Adipose tissue (tissue), 3 donors: ENCODE results near the gene TXNDC17. TPM values are rescaled to one million over a fixed set of nuclear protein-coding genes. Genes with fewer than 3 reads are reported as not detected.
"Not testable (repeated sequence)": the region's sequence is repeated elsewhere in the genome, so short reads cannot be mapped to it uniquely, and the experiment has no call there.

Experiments used
- H3K27ac ChIP-seq: one replicate; pipeline ENCODE4 v1.5.1; 2013; ENCODE audit warnings: low read depth, low read length
- WGBS, 3 donors: extraction: QIAGEN DNeasy Blood & Tissue Kit; methylation state at CpG; one replicate each; pipeline ENCODE4 v1.1.7; 2013; 5-methylcytosine and 5-hydroxymethylcytosine counted together
- polyA plus RNA-seq, 3 donors: library from polyadenylated mRNA; stranded (reverse); fragments of 200-250 nt; gene quantifications; one replicate each; pipeline ENCODE4 v1.2.3, GENCODE V29; 2013
- donor health status: healthy with polysubstance abuse.
- donor health status: Bipolar disorder and iron deficiency.
- donor health status: healthy.

Gene TXNDC17
- polyA plus RNA-seq, 3 donors, result 60.8 to 107 (median 103) TPM

- no peak overlapping the region for H3K27ac ChIP-seq
- 65 to 85% (median 76%) methylated on average over 11 of the region's 11 CpGs for WGBS, 3 donors
Observed at GRCh38 chr17:6675201-6675825, 34.5 kb downstream of the TXNDC17 start.

GRCh38 chr17:6676802-6677157 is 35.9 kb downstream of the TXNDC17 start:
- 62 to 77% (median 72%) methylated on average over 6 of the region's 6 CpGs for WGBS, 3 donors
- no peak overlapping the region for H3K27ac ChIP-seq

GRCh38 chr17:6677158-6677831 is 36.4 kb downstream of the TXNDC17 start:
- WGBS, 3 donors, result 36 to 53% (median 50%) methylated on average over 16 of the region's 16 CpGs
- no peak overlapping the region for H3K27ac ChIP-seq

GRCh38 chr17:6677946-6678345 is 37.1 kb downstream of the TXNDC17 start:
- WGBS, 3 donors, result 70 to 88% (median 75%) methylated on average over 6 to 7 of the region's 7 CpGs
- no peak overlapping the region for H3K27ac ChIP-seq

GRCh38 chr17:6679241-6679640 is 38.4 kb downstream of the TXNDC17 start:
- no peak overlapping the region for H3K27ac ChIP-seq
- WGBS, 3 donors, result 75 to 78% (median 76%) methylated on average over 6 of the region's 6 CpGs

- no peak overlapping the region for H3K27ac ChIP-seq
- 53 to 69% (median 67%) methylated on average over 4 of the region's 4 CpGs for WGBS, 3 donors
Observed at GRCh38 chr17:6681176-6681575, 40.3 kb downstream of the TXNDC17 start.

- WGBS, 3 donors, result 77 to 82% (median 79%) methylated on average over 5 of the region's 5 CpGs
- no peak overlapping the region for H3K27ac ChIP-seq
Observed at GRCh38 chr17:6681671-6682070, 40.8 kb downstream of the TXNDC17 start.

GRCh38 chr17:6682339-6682738 is 41.5 kb downstream of the TXNDC17 start:
- WGBS, 3 donors, result 87 to 96% (median 91%) methylated on average over 4 of the region's 4 CpGs
- H3K27ac ChIP-seq, result no peak overlapping the region

GRCh38 chr17:6683081-6683684 is 42.3 kb downstream of the TXNDC17 start:
- H3K27ac ChIP-seq, result no peak overlapping the region
- WGBS, 3 donors, result 44 to 88% (median 80%) methylated on average over 3 of the region's 3 CpGs

- WGBS, 3 donors, result 79 to 94% (median 81%) methylated on average over 3 of the region's 3 CpGs
- H3K27ac ChIP-seq, result no peak overlapping the region
Observed at GRCh38 chr17:6683730-6684459, 43.0 kb downstream of the TXNDC17 start.

- WGBS, 3 donors, result 65 to 86% (median 78%) methylated on average over 7 of the region's 7 CpGs
- H3K27ac ChIP-seq, result no peak overlapping the region
Observed at GRCh38 chr17:6684460-6684783, 43.6 kb downstream of the TXNDC17 start.

GRCh38 chr17:6684881-6685767 is 44.3 kb downstream of the TXNDC17 start:
- WGBS, 3 donors, result 83 to 87% (median 87%) methylated on average over 14 of the region's 14 CpGs
- no peak overlapping the region for H3K27ac ChIP-seq

GRCh38 chr17:6686026-6686425 is 45.2 kb downstream of the TXNDC17 start:
- H3K27ac ChIP-seq, result no peak overlapping the region
- WGBS, 3 donors, result 77 to 89% (median 82%) methylated on average over 4 of the region's 4 CpGs

GRCh38 chr17:6688944-6689343 is 48.1 kb downstream of the TXNDC17 start:
- 82 to 88% (median 85%) methylated on average over 9 of the region's 9 CpGs for WGBS, 3 donors
- no peak overlapping the region for H3K27ac ChIP-seq

- 81 to 86% (median 85%) methylated on average over 11 of the region's 11 CpGs for WGBS, 3 donors
Observed at GRCh38 chr17:6690641-6691040, 49.8 kb downstream of the TXNDC17 start.

GRCh38 chr17:6691546-6691945 is 50.7 kb downstream of the TXNDC17 start:
- whole genome bisulfite sequencing, 3 donors, result 80 to 85% (median 85%) methylated on average over 3 of the region's 3 CpGs
- no peak overlapping the region for H3K27ac ChIP-seq

More at GRCh38 chr17:6690641-6691040, 49.8 kb downstream of the TXNDC17 start:
- H3K27ac ChIP-seq, result no peak overlapping the region

GRCh38 chr17:6691958-6692357 is 51.1 kb downstream of the TXNDC17 start:
- WGBS, 3 donors, result 63 to 66% (median 66%) methylated on average over 6 of the region's 6 CpGs
- H3K27ac ChIP-seq, result not testable (repeated sequence)
